Lower leg skin (tissue), 4 donors: Measurements from ENCODE around the gene JAK3. TPM values are rescaled to one million over a fixed set of nuclear protein-coding genes. Genes with fewer than 3 reads are reported as not detected.

Source experiments
- DNase-seq, 2 donors: peaks; one replicate each; pipeline ENCODE4 v3.0.0-alpha.2; 2019; ENCODE audit warnings: low spot score in 2 of 2
- H3K4me3 ChIP-seq: fragments of 200-600 bp; sonication (generic); 2 replicates; pipeline ENCODE4 v1.5.1; 2017; ENCODE audit warnings: mild to moderate bottlenecking, low read depth; ENCODE audit not compliant: poor library complexity, severe bottlenecking
- POLR2A ChIP-seq, 2 donors: fragments of 450-650 bp; IDR thresholded peaks; one replicate each; pipeline ENCODE4 v1.6.1; 2016 to 2017; ENCODE audit warnings: antibody characterized with exemption in 2 of 2, mild to moderate bottlenecking in 1 of 2, moderate library complexity in 1 of 2
- WGBS, 2 donors: methylation state at CpG; one replicate each; pipeline ENCODE4 v1.1.5; 2018; 5-methylcytosine and 5-hydroxymethylcytosine counted together
- intact Hi-C: fragments of 100-400 bp; cut with DNase I; formaldehyde crosslinking; loops from one replicate; pipeline ENCODE4 v1.15.0; 2023; ENCODE audit warnings: low total_unique reads
- total RNA-seq, 4 donors: library from RNA; depleted of rRNA; stranded (reverse); fragments of >200 nt; gene quantifications; one replicate each; pipeline ENCODE4 v1.1.0, GENCODE V29; 2016
- TF ChIP-seq, protein P1 (sequence below), 3 donors: fragments of 450-650 bp; IDR thresholded peaks; one replicate each; pipeline ENCODE4 v1.5.1; 2016; ENCODE audit warnings: antibody characterized with exemption in 3 of 3, mild to moderate bottlenecking in 3 of 3, moderate library complexity in 2 of 3

JAK3 gene
- total RNA-seq, 4 donors from 2014 or later = 2.1 to 4.0 (median 3.7) TPM

DNA sequence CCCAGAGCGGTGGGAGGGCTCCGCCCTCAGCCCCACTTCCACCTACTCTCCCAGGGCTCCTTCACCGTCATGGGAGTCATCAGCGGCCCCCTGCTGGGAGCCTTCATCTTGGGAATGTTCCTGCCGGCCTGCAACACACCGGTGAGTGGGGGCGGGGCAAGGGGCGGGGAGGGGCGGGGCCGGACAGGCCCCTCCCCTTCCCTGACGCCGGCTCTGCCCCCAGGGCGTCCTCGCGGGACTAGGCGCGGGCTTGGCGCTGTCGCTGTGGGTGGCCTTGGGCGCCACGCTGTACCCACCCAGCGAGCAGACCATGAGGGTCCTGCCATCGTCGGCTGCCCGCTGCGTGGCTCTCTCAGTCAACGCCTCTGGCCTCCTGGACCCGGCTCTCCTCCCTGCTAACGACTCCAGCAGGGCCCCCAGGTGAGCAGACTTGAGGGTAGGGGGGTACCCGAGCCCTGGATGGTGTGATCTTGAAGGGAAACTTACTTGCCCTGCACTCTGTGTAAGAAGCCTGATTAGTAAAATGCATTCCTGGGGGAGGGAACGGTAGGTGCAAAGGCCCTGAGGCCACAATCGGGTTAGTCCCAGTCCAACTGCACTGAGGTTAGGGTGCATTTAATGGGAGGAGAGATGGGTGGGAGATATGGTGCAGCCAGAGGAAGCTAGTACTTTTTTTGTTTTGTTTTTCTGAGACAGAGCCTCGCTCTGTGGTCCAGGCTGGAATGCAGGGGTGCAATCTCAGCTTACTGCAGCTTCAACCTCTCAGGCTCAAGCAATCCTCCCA is 36.0 kb upstream of the JAK3 start:
- H3K4me3 ChIP-seq = no peak overlapping the region
- intact Hi-C loops = no loop called here
- WGBS, 2 donors = 67 to 79% methylated on average over 25 to 33 of the region's 33 CpGs
- DNase-seq = no peak
- TF ChIP-seq, protein P1, sequence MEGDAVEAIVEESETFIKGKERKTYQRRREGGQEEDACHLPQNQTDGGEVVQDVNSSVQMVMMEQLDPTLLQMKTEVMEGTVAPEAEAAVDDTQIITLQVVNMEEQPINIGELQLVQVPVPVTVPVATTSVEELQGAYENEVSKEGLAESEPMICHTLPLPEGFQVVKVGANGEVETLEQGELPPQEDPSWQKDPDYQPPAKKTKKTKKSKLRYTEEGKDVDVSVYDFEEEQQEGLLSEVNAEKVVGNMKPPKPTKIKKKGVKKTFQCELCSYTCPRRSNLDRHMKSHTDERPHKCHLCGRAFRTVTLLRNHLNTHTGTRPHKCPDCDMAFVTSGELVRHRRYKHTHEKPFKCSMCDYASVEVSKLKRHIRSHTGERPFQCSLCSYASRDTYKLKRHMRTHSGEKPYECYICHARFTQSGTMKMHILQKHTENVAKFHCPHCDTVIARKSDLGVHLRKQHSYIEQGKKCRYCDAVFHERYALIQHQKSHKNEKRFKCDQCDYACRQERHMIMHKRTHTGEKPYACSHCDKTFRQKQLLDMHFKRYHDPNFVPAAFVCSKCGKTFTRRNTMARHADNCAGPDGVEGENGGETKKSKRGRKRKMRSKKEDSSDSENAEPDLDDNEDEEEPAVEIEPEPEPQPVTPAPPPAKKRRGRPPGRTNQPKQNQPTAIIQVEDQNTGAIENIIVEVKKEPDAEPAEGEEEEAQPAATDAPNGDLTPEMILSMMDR (IDR thresholded peaks at IDR 0.05) = no peak
- TF ChIP-seq POLR2A (IDR thresholded peaks at IDR 0.05) = no peak

GRCh38 chr19:17881701-17882100 is 33.9 kb upstream of the JAK3 start:
- no peak for TF ChIP-seq POLR2A (IDR thresholded peaks at IDR 0.05)
- TF ChIP-seq, protein P1 (IDR thresholded peaks at IDR 0.05) = no peak
- intact Hi-C loops = no loop called here
- DNase-seq = no peak
- no peak overlapping the region for H3K4me3 ChIP-seq
- WGBS, 2 donors = 71 to 89% methylated on average over 6 to 7 of the region's 7 CpGs

GRCh38 chr19:17879466-17879865 is 31.7 kb upstream of the JAK3 start:
- intact Hi-C loops = no loop called here
- WGBS, 2 donors = 71 to 74% methylated on average over 7 of the region's 7 CpGs
- H3K4me3 ChIP-seq = no peak overlapping the region
- no peak for TF ChIP-seq POLR2A (IDR thresholded peaks at IDR 0.05)
- TF ChIP-seq, protein P1 (IDR thresholded peaks at IDR 0.05) = no peak
- DNase-seq = no peak

DNA sequence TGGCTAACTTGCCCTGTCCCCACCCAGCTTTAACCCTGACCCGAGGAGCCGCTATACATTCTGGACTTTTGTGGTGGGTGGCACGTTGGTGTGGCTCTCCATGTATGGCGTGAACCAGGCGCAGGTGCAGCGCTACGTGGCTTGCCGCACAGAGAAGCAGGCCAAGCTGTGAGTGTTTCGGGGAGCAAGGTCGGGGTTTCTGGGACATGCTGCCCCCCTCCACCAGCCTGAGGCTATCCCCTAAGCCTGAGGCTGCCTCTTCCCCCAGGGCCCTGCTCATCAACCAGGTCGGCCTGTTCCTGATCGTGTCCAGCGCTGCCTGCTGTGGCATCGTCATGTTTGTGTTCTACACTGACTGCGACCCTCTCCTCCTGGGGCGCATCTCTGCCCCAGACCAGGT is 29.9 kb upstream of the JAK3 start:
- 82 to 83% methylated on average over 11 to 16 of the region's 16 CpGs for WGBS, 2 donors
- TF ChIP-seq, protein P1 (IDR thresholded peaks at IDR 0.05) = no peak
- TF ChIP-seq POLR2A (IDR thresholded peaks at IDR 0.05) = no peak
- intact Hi-C loops = no loop called here
- H3K4me3 ChIP-seq = no peak overlapping the region
- no peak for DNase-seq

DNA sequence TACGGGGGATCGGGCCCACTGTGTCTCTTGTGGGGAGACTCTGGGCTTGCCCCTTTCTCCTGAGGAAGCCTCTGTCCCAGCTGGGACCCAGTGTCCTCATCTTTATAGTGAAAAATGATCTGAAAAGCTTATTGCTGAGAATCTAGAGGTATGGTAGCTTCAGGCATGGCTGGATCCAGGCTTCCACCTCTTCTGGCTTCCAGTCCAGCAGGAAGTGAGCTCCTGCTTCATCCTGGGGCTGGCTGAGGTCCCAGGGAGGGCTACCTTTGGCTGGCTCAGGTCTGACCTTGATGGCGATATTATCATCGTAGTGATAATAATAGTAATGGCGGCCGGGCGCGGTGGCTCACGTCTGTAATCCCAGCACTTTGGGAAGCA is 27.0 kb upstream of the JAK3 start:
- TF ChIP-seq POLR2A (IDR thresholded peaks at IDR 0.05) = no peak
- TF ChIP-seq, protein P1 (IDR thresholded peaks at IDR 0.05) = no peak
- no peak for DNase-seq
- 83 to 86% methylated on average over 9 of the region's 9 CpGs for WGBS, 2 donors
- no peak overlapping the region for H3K4me3 ChIP-seq
- intact Hi-C loops = no loop called here
